Measurements from ENCODE around the gene CENATAC.

- TF ChIP-seq, protein P1, sequence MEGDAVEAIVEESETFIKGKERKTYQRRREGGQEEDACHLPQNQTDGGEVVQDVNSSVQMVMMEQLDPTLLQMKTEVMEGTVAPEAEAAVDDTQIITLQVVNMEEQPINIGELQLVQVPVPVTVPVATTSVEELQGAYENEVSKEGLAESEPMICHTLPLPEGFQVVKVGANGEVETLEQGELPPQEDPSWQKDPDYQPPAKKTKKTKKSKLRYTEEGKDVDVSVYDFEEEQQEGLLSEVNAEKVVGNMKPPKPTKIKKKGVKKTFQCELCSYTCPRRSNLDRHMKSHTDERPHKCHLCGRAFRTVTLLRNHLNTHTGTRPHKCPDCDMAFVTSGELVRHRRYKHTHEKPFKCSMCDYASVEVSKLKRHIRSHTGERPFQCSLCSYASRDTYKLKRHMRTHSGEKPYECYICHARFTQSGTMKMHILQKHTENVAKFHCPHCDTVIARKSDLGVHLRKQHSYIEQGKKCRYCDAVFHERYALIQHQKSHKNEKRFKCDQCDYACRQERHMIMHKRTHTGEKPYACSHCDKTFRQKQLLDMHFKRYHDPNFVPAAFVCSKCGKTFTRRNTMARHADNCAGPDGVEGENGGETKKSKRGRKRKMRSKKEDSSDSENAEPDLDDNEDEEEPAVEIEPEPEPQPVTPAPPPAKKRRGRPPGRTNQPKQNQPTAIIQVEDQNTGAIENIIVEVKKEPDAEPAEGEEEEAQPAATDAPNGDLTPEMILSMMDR (IDR thresholded peaks at IDR 0.05), result no peak
- no peak for TF ChIP-seq POLR2A (IDR thresholded peaks at IDR 0.05)
These were observed 40.4 kb upstream of the CENATAC start for GRCh38 chr11:118957549-118957948.

Measured in thyroid gland (tissue), 4 donors.